NCI-H774 (cell line): ENCODE data around the gene GMPR.

Source experiments
- DNase-seq: peaks from one replicate; lab custom pipeline; 2025; lab: John Stamatoyannopoulos, UW

The GMPR gene

GRCh38 chr6:16238057-16238962 is at the start of gene GMPR:
TSS of gene GMPR (plus strand) at chr6:16238587. CDS start at chr6:16238694, 107 bp downstream.
- DNase-seq, result peak; percentile 45

- peak; percentile 24 for DNase-seq
Measured at GRCh38 chr6:16190214-16190613, 48.2 kb upstream of the GMPR start.

GRCh38 chr6:16196260-16196983 is 42.0 kb upstream of the GMPR start:
- DNase-seq, result no peak

GRCh38 chr6:16196984-16197546 is 41.3 kb upstream of the GMPR start:
- no peak for DNase-seq

GRCh38 chr6:16198061-16198705 is 40.2 kb upstream of the GMPR start:
- DNase-seq, result no peak

GRCh38 chr6:16199804-16200203 is 38.6 kb upstream of the GMPR start:
- DNase-seq, result no peak

GRCh38 chr6:16200321-16200883 is 38.0 kb upstream of the GMPR start:
- DNase-seq, result no peak

- DNase-seq, result no peak
Measured at GRCh38 chr6:16201706-16202105, 36.7 kb upstream of the GMPR start.

GRCh38 chr6:16204653-16205376 is 33.6 kb upstream of the GMPR start:
- DNase-seq, result no peak

- DNase-seq, result no peak
Measured at GRCh38 chr6:16205377-16206144, 32.8 kb upstream of the GMPR start.

GRCh38 chr6:16206595-16207037 is 31.8 kb upstream of the GMPR start:
- DNase-seq, result peak; percentile 68

- DNase-seq, result no peak
Measured at GRCh38 chr6:16208989-16209388, 29.4 kb upstream of the GMPR start.

GRCh38 chr6:16209539-16209938 is 28.8 kb upstream of the GMPR start:
- no peak for DNase-seq

GRCh38 chr6:16212276-16212675 is 26.1 kb upstream of the GMPR start:
- DNase-seq, result no peak

- DNase-seq, result no peak
Measured at GRCh38 chr6:16216501-16217155, 21.8 kb upstream of the GMPR start.

- DNase-seq, result no peak
Measured at GRCh38 chr6:16217156-16217721, 21.1 kb upstream of the GMPR start.

GRCh38 chr6:16222826-16223225 is 15.6 kb upstream of the GMPR start:
- DNase-seq, result no peak

GRCh38 chr6:16223362-16223761 is 15.0 kb upstream of the GMPR start:
- DNase-seq, result no peak

GRCh38 chr6:16224409-16224808 is 14.0 kb upstream of the GMPR start:
- no peak for DNase-seq
